SK-N-MC (cell line): ENCODE measurements around the gene CAGE1.
A peak's percentile ranks its signal among the peaks of the same experiment; 100 is the strongest.

Source experiments
- DNase-seq: peaks from one replicate; pipeline ENCODE4 v3.0.0-alpha.2; 2011; ENCODE audit warnings: low read depth, low spot score
- H3K27ac ChIP-seq: fragments of 200-600 bp; sonication (generic); 2 replicates; pipeline ENCODE4 v1.5.1; 2016; ENCODE audit warnings: mixed run types
- H3K36me3 ChIP-seq: fragments of 200-600 bp; sonication (generic); 2 replicates; pipeline ENCODE4 v1.6.1; 2017; ENCODE audit warnings: antibody characterized with exemption, low read length, mixed read lengths; ENCODE audit not compliant: insufficient read depth
- H3K4me3 ChIP-seq: fragments of 200-600 bp; sonication (generic); 2 replicates; pipeline ENCODE4 v1.5.1; 2016
- H3K9ac ChIP-seq: fragments of 200-600 bp; sonication (generic); 2 replicates; pipeline ENCODE4 v1.8.0; 2017; ENCODE audit warnings: mixed run types, mixed read lengths; ENCODE audit not compliant: insufficient read length
- H3K9me3 ChIP-seq: fragments of 200-600 bp; sonication (generic); 2 replicates; pipeline ENCODE4 v1.6.1; 2017; ENCODE audit warnings: low read depth, mild to moderate bottlenecking, antibody characterized with exemption, low read length, moderate library complexity, mixed read lengths
- EZH2 ChIP-seq: fragments of 200-600 bp; sonication (generic); IDR thresholded peaks from one replicate; pipeline ENCODE4 v1.6.1; 2017; ENCODE audit warnings: antibody characterized with exemption
- FOXP2 ChIP-seq: optimal IDR thresholded peaks from 2 replicates; pipeline ENCODE3; 2011; ENCODE audit warnings: mild to moderate bottlenecking, moderate library complexity; ENCODE audit not compliant: insufficient read depth; ENCODE audit errors: extremely low read length, control extremely low read depth
- POLR2AphosphoS5 ChIP-seq: IDR thresholded peaks from 2 replicates; pipeline ENCODE4 v1.6.1; 2012; ENCODE audit warnings: mild to moderate bottlenecking, low read depth, low read length, borderline replicate concordance

Gene CAGE1

DNA sequence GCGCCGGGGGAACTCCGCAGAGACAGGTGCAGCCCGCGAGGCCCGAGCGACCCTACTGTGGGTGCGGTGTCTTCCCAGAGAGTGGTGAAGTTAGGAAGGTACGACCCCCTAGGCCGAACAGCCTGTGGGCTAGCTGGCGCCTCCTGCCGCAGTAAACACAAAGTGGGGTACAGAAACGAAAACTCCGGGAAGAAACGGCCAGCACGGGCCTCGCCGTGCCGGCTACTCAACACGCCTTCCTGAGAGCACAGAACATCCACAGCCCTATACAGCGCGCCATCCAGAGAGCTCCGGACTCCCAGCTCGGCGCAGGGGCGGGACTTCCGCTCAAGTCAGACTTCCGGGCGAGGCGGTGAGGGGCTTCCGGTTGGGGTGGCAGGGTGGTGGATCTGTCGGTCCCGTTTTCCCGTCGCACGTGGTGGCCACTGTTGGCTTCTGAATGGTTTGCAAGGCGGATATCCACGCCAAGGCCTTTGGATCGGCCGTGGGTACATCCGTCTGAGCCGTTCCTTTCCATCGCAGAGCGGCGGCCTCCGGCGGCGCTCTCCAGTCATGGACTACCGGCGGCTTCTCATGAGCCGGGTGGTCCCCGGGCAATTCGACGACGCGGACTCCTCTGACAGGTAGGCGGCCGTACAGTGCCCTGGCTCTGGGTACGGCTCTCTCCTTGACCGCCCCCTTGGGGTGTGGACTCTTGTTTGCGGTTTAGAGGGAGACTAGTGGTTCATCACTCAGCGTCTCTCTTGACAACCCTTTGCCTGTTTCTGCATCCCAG is at the start of gene CAGE1, which contains the start of gene RIOK1:
Gene CAGE1 (minus strand): TSS at position 292 of the 775 bp plus-strand sequence. CDS start 2,569 bp downstream, outside the sequence.
Gene RIOK1 (plus strand): TSS at position 358 of the 775 bp plus-strand sequence. CDS start 195 bp downstream, at position 553.
- DNase-seq = peak; percentile 67
- H3K27ac ChIP-seq = peak within 1 kb of the TSS; percentile 83
- peak; percentile 99 for TF ChIP-seq POLR2AphosphoS5
- TF ChIP-seq FOXP2 = peak; percentile 37
- no peak for TF ChIP-seq EZH2

DNA sequence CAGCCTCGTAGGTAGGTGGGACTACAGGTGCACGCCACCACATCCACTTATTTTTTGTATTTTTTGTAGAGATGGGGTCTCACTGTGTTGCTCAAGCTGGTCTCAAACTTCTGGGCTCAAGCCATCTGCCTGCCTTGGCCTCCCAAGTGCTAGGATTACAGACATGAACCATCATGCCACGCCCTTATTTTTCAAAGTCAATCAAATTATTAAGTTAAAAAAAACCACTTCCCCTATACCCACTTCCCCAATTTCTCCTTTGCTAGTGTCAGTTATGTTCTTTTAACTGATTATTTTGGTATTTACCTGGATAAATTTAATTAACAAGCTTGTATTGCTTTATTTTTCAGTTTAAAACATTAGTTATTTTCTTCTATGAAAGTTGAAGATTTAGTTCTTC is 49.7 kb upstream of the CAGE1 start:
- DNase-seq = no peak
- H3K9ac ChIP-seq = no peak overlapping the region
- H3K4me3 ChIP-seq = no peak overlapping the region
- H3K36me3 ChIP-seq = no peaks in the 10 kb centered on the region
- TF ChIP-seq FOXP2 (no peak), POLR2AphosphoS5 (no peak), EZH2 (no peak)
- H3K9me3 ChIP-seq = no peaks in the 10 kb centered on the region
- no peak overlapping the region for H3K27ac ChIP-seq

More for the DNA sequence above, at the start of gene CAGE1, which contains the start of gene RIOK1:
- Histone ChIP-seq H3K9me3 (no peaks in the 10 kb centered on the region), H3K9ac (peak within 1 kb of the TSS; percentile 93), H3K4me3 (peak within 1 kb of the TSS; percentile 92), H3K36me3 (peaks cover 25% of the 10 kb centered on the region)

DNA sequence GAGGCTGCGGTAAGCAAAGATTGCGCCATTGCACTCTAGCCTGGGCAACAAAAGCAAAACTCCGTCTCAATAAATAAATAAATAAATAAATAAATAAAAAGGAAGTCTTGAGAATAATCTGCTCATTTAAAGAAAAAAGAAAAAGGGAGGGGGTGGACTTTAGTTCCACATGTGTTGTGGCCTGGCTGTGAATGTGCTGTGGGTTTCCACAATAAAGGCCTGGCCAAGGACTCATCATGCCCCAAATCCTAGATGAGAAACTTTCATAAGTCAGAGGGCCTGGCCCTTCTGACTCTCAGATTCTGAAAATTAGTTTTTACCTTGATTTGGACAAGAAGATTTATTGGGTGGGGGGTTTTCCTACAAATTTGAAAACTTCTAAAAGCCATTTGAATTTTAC is 48.5 kb upstream of the CAGE1 start:
- Histone ChIP-seq H3K27ac (no peak overlapping the region), H3K9me3 (no peaks in the 10 kb centered on the region), H3K9ac (no peak overlapping the region), H3K36me3 (no peaks in the 10 kb centered on the region), H3K4me3 (no peak overlapping the region)
- no peak for TF ChIP-seq EZH2
- no peak for TF ChIP-seq POLR2AphosphoS5
- TF ChIP-seq FOXP2 = no peak
- no peak for DNase-seq

DNA sequence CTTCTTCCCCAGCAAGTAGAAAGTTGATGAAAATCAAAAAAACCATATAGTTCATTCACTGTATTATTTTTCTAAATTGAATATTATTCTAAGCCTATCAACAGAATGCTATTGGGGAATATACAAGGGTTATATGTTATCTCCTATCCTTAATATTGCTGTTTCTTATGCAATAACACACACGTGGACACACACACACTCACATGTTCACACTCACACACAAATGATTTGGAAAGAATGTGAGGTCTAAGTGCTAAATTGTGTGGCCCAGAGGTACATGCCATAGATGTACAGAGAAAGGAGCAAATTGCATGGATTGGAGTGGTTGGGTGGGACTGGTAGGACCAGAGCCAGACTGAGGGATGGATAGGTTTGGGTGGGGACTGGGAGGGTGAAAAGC is 45.1 kb upstream of the CAGE1 start:
- no peak for DNase-seq
- no peak overlapping the region for H3K27ac ChIP-seq
- no peak overlapping the region for H3K4me3 ChIP-seq
- H3K36me3 ChIP-seq = no peaks in the 10 kb centered on the region
- TF ChIP-seq EZH2 = no peak
- TF ChIP-seq POLR2AphosphoS5 = no peak
- no peak for TF ChIP-seq FOXP2
- H3K9ac ChIP-seq = no peak overlapping the region
- H3K9me3 ChIP-seq = no peaks in the 10 kb centered on the region

DNA sequence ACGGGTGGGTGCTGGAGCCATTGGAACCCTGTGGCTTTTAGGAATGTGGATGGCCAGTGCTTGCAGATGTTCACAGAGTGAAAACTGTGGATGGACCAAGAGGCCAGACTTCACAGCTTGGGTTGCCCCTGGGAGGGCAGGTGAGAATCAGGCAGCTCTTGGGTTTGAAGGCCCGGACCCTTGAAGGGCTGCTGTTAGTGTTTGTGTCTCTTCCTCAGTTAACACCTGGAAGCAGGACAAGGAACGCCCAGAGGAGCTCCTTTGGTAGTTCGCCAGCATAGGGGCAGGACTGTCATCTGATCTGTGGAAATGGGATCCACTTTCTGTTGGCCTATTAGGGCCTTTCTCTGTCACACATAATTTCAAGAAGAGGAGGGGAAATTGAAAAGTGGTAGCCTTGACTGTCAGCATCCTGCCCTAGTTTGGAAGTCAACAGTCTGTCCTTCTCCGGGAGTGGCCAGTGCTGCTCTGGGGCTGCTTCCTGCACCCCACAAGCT is 43.6 kb upstream of the CAGE1 start:
- Histone ChIP-seq H3K9me3 (no peaks in the 10 kb centered on the region), H3K9ac (no peak overlapping the region), H3K4me3 (no peak overlapping the region), H3K36me3 (no peaks in the 10 kb centered on the region), H3K27ac (no peak overlapping the region)
- DNase-seq = no peak
- TF ChIP-seq POLR2AphosphoS5 (no peak), EZH2 (no peak), FOXP2 (no peak)

DNA sequence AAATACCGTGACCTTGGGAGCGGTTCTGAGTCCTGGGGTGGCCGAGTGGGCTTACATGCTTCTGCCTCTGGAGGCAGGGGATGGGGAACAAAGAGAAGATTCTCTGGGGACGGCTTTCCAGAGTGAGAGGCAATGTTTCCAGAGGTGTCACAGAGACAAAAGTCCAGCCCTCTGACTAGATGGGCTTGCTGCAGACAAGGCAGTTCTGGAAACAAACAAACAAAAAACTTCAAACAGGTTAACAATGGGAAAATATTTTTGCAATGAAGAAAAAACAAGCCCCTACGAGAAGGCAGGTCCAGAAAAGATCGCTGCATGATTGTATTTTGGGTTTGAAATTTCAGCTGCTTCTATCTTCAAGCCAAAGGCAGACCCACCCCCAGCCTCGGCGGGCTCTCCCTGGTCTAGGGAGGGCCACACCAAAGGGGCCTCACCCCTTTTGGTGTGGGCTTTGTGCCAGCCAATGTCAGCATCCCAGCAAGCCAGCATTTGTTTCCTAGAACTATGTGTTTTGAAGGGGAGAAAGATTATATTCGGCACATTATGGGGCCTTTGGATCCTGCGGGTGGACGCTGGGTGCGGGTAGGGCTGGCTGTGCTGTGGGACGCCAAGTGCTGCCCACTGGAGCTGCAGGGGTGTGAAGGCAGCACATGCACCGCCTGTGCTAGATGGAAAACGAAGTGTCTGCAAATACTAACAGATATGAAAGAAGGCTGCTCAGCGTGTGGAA is 43.0 kb upstream of the CAGE1 start:
- Histone ChIP-seq H3K4me3 (no peak overlapping the region), H3K27ac (no peak overlapping the region), H3K36me3 (no peaks in the 10 kb centered on the region), H3K9ac (no peak overlapping the region), H3K9me3 (no peaks in the 10 kb centered on the region)
- no peak for TF ChIP-seq EZH2
- no peak for TF ChIP-seq FOXP2
- no peak for TF ChIP-seq POLR2AphosphoS5
- DNase-seq = no peak

DNA sequence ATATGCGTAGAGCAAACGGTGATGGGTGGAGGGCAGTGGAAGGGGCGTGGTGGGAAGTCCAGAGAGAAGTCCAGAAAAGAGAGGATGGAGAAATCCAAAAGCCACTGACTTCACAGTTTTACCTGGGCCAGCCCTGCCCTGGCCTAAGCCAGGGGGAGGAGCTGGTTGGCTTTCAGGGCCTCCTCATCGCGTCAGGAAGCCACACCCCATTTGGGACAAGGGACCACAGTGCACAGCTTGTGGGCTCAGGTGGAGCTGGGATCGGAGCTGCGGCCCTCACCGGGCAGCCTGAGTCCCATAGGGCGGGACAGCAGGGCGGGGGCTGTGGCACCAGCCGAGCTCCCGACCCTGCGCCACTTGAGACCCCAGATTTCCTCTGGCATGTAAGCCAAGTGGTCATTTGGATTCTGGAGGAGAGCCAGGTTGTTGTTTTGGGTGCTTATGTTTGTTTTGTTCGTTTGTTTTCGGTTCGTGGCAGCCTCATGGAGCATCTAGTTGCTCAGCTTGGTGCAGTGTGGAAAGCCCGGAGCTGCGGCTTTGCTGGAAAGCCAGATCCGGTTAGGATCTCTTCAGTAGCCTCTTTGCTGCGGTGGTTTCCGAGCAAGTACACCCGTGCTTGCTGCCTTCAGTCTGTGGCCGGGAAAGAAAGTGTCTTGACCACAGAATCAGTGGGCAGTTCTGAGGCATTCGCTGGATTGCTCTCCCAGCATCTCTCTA is 42.3 kb upstream of the CAGE1 start:
- Histone ChIP-seq H3K9ac (no peak overlapping the region), H3K9me3 (no peaks in the 10 kb centered on the region), H3K36me3 (no peaks in the 10 kb centered on the region), H3K27ac (no peak overlapping the region), H3K4me3 (no peak overlapping the region)
- DNase-seq = no peak
- TF ChIP-seq EZH2 = no peak
- TF ChIP-seq POLR2AphosphoS5 = no peak
- no peak for TF ChIP-seq FOXP2

DNA sequence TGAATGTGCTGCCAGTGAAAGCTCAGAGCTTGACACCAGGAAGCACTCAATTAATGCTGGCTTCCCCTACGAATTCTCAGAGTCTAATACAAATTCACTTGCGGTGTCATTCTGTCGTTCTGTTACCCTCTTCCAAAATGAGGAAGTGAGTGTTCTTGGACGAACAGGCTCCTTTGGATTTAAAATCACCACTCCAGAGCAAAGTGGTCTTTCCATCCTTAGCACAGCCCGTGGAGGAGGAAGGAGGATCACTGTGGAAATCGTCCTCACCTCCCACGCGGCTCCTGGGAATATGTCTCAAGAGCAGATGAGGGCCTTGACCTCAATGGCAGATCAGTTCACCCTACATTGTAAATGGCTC is 41.8 kb upstream of the CAGE1 start:
- Histone ChIP-seq H3K36me3 (no peaks in the 10 kb centered on the region), H3K4me3 (no peak overlapping the region), H3K9ac (no peak overlapping the region), H3K9me3 (no peaks in the 10 kb centered on the region), H3K27ac (no peak overlapping the region)
- no peak for DNase-seq
- TF ChIP-seq EZH2 (no peak), FOXP2 (no peak), POLR2AphosphoS5 (no peak)
